Loucy (cell line): ENCODE measurements around the gene TASP1.

ENCODE experiments used
- H2AFZ ChIP-seq: fragments of 200-600 bp; sonication (generic); 2 replicates; pipeline ENCODE4 v1.6.0; 2016; ENCODE audit warnings: antibody characterized with exemption, mild to moderate bottlenecking, low read length, moderate library complexity
- H3F3A ChIP-seq: fragments of 200-600 bp; 2 replicates; pipeline ENCODE4 v1.6.0; 2016; ENCODE audit warnings: antibody characterized with exemption, low read depth, mild to moderate bottlenecking
- H3K27me3 ChIP-seq: fragments of 200-600 bp; sonication (generic); 2 replicates; pipeline ENCODE4 v1.6.1; 2014; ENCODE audit warnings: low read length, mild to moderate bottlenecking; ENCODE audit not compliant: insufficient read depth, poor library complexity, severe bottlenecking
- H3K36me3 ChIP-seq: fragments of 200-600 bp; sonication (generic); 2 replicates; pipeline ENCODE4 v1.6.1; 2016; ENCODE audit warnings: low read length; ENCODE audit not compliant: insufficient read depth
- H3K4me1 ChIP-seq: fragments of 200-600 bp; sonication (generic); 2 replicates; pipeline ENCODE4 v1.5.1; 2014; ENCODE audit warnings: low read length, mild to moderate bottlenecking; ENCODE audit not compliant: insufficient read depth, poor library complexity, severe bottlenecking
- H3K4me2 ChIP-seq: fragments of 200-600 bp; sonication (generic); 2 replicates; pipeline ENCODE4 v1.6.0; 2014; ENCODE audit warnings: antibody characterized with exemption, low read length, low read depth, mild to moderate bottlenecking; ENCODE audit not compliant: poor library complexity, severe bottlenecking
- H3K4me3 ChIP-seq: fragments of 200-600 bp; sonication (generic); 2 replicates; pipeline ENCODE4 v1.5.1; 2014; ENCODE audit warnings: low read length, mild to moderate bottlenecking, mixed read lengths; ENCODE audit not compliant: poor library complexity, severe bottlenecking
- H3K79me2 ChIP-seq: fragments of 200-600 bp; sonication (generic); 2 replicates; pipeline ENCODE4 v1.6.1; 2014; ENCODE audit warnings: low read length; ENCODE audit not compliant: insufficient read depth
- H3K9ac ChIP-seq: fragments of 200-600 bp; sonication (generic); 2 replicates; pipeline ENCODE4 v1.6.0; 2014; ENCODE audit warnings: mild to moderate bottlenecking, low read depth, low read length, moderate library complexity; ENCODE audit not compliant: poor library complexity, severe bottlenecking
- H3K9me2 ChIP-seq: fragments of 200-600 bp; sonication (generic); replicated peaks from 2 replicates; pipeline ENCODE4 v1.6.1; 2016; ENCODE audit warnings: low read depth, low read length, mixed read lengths
- H3K9me3 ChIP-seq: fragments of 200-600 bp; sonication (generic); 2 replicates; pipeline ENCODE4 v1.6.1; 2014; ENCODE audit warnings: mild to moderate bottlenecking, antibody characterized with exemption, low read length, low read depth; ENCODE audit not compliant: insufficient read depth
- H4K20me1 ChIP-seq: fragments of 200-600 bp; sonication (generic); 2 replicates; pipeline ENCODE4 v1.6.0; 2014; ENCODE audit warnings: antibody characterized with exemption, low read length, mild to moderate bottlenecking; ENCODE audit not compliant: insufficient read depth, poor library complexity, severe bottlenecking
- EZH2phosphoT487 ChIP-seq: fragments of 200-600 bp; IDR thresholded peaks from 2 replicates; pipeline ENCODE4 v1.6.1; 2018; ENCODE audit warnings: antibody characterized with exemption, mild to moderate bottlenecking, moderate library complexity, borderline replicate concordance
- TF ChIP-seq, protein P1 (sequence below): fragments of 200-600 bp; sonication (generic); conservative IDR thresholded peaks from 2 replicates; pipeline ENCODE4 v1.5.1; 2014; ENCODE audit warnings: mild to moderate bottlenecking, antibody characterized with exemption, low read length

The TASP1 gene

DNA sequence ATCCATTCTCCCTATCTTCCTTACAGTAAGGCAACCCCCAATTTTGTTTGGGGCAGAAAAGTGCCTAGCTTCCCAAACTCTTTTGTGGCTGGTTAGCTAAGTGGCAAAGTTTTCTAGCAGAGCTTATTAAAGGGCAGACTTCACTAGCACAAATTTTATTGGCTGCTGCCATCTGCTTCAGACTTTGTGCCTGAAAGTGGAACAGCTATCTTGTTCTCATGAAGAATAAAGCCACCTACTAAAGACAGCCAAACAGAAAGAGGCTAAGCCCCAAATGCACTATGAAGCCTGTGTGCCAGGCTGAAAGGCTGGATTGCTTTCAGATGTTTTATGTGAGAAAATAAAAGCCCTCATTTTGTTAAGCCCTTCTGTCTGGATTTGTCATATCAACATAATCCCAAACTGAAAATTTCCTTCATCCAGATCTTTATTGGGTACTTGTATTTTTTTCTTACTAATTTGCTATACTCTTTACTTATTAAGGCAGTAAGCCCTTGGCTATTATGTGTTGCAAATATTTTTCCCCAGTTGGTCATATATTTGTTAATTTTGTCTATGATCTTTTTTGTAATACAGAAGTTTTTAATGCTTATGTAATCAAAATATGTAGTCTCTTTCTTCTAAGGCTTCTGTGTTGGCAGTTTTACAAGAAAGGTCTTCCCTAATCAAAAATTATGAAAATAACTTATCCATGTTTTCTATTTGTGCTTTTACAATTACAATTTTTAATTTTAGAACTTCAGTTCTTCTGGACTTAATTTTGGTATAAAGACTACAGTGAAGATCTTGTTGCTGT lies 191.1 kb downstream of the TASP1 start:
- no peak overlapping the region for H3K4me3 ChIP-seq
- peaks cover 4% of the 10 kb centered on the region for H3K4me1 ChIP-seq
- H3K4me2 ChIP-seq: no peak overlapping the region
- no peaks in the 10 kb centered on the region for H3K79me2 ChIP-seq
- no peaks in the 10 kb centered on the region; the same call in 1 of the 2 replicates for H3K36me3 ChIP-seq
- no peaks in the 10 kb centered on the region for H3F3A ChIP-seq
- TF ChIP-seq, protein P1, sequence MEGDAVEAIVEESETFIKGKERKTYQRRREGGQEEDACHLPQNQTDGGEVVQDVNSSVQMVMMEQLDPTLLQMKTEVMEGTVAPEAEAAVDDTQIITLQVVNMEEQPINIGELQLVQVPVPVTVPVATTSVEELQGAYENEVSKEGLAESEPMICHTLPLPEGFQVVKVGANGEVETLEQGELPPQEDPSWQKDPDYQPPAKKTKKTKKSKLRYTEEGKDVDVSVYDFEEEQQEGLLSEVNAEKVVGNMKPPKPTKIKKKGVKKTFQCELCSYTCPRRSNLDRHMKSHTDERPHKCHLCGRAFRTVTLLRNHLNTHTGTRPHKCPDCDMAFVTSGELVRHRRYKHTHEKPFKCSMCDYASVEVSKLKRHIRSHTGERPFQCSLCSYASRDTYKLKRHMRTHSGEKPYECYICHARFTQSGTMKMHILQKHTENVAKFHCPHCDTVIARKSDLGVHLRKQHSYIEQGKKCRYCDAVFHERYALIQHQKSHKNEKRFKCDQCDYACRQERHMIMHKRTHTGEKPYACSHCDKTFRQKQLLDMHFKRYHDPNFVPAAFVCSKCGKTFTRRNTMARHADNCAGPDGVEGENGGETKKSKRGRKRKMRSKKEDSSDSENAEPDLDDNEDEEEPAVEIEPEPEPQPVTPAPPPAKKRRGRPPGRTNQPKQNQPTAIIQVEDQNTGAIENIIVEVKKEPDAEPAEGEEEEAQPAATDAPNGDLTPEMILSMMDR: no peak
- no peak for TF ChIP-seq EZH2phosphoT487
- no peak overlapping the region for H2AFZ ChIP-seq
- H3K9me3 ChIP-seq: no peaks in the 10 kb centered on the region
- no peaks in the 10 kb centered on the region for H3K9me2 ChIP-seq
- no peaks in the 10 kb centered on the region for H4K20me1 ChIP-seq
- no peak overlapping the region for H3K9ac ChIP-seq
- no peaks in the 10 kb centered on the region for H3K27me3 ChIP-seq

DNA sequence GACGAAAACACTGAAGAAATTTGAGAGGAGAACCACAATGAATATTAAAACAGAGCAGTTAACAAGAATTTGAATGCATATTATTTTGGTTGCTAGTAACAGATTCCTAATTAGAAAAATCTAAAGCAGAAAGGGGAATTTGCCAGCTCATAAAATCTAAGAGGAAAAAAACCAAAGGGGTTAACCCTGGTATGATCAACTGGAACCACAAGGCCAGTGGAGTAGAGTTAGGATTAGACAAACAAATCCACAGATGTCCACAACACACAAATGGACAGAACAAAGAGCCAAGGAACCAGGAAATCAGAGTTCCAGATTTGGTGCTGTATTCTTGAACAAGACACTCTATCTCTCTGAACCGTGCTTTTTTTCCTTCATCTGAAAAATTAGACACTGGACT lies 195.0 kb downstream of the TASP1 start:
- no peak overlapping the region for H3K4me2 ChIP-seq
- H3K36me3 ChIP-seq: no peaks in the 10 kb centered on the region; the same call in 1 of the 2 replicates
- H3K9ac ChIP-seq: no peak overlapping the region
- no peaks in the 10 kb centered on the region for H4K20me1 ChIP-seq
- no peaks in the 10 kb centered on the region for H3K27me3 ChIP-seq
- H3K4me1 ChIP-seq: peaks cover 4% of the 10 kb centered on the region
- no peaks in the 10 kb centered on the region for H3F3A ChIP-seq
- H2AFZ ChIP-seq: no peak overlapping the region
- H3K79me2 ChIP-seq: no peaks in the 10 kb centered on the region
- H3K9me3 ChIP-seq: 0 out of 2 replicates have a peak, but pooled peaks cover 3% of the 10 kb centered on the region
- H3K9me2 ChIP-seq: no peaks in the 10 kb centered on the region
- TF ChIP-seq, protein P1: no peak
- TF ChIP-seq EZH2phosphoT487: no peak
- H3K4me3 ChIP-seq: no peak overlapping the region

DNA sequence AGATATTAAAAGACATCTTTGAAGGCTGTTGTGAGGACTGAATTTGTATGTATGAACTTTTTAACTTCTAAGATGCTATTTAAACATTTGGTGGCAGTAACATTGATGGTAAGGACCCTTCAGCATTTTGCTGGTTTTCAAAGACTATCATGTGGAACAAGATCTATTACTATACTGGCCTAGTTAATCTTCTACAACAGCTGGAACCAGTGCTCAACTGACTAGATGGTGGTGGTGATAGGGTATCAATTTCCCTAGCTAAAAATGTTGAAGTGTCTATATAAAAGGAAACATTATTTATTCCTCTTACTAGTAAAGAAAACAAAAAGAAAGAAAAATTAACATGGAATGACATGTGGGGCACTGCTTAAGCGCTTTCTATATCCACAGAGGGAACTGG lies 195.7 kb downstream of the TASP1 start:
- no peak overlapping the region for H3K4me3 ChIP-seq
- H4K20me1 ChIP-seq: no peaks in the 10 kb centered on the region
- H3K4me2 ChIP-seq: no peak overlapping the region
- H3K9me2 ChIP-seq: no peaks in the 10 kb centered on the region
- no peak overlapping the region for H3K9ac ChIP-seq
- no peaks in the 10 kb centered on the region for H3K79me2 ChIP-seq
- H3K27me3 ChIP-seq: no peaks in the 10 kb centered on the region
- TF ChIP-seq EZH2phosphoT487: no peak
- TF ChIP-seq, protein P1: no peak
- no peak overlapping the region for H2AFZ ChIP-seq
- peaks cover 4% of the 10 kb centered on the region for H3K4me1 ChIP-seq
- 0 out of 2 replicates have a peak, but pooled peaks cover 3% of the 10 kb centered on the region for H3K9me3 ChIP-seq
- H3K36me3 ChIP-seq: no peaks in the 10 kb centered on the region; the same call in 1 of the 2 replicates
- H3F3A ChIP-seq: no peaks in the 10 kb centered on the region
